Fibroblast of mammary gland (primary cell): ENCODE data around the gene PDE6D.

Experiments
- DNase-seq: peaks from one replicate; pipeline ENCODE4 v3.0.0-alpha.2; 2010; ENCODE audit warnings: low read depth
- H3K4me3 ChIP-seq: 2 replicates; pipeline ENCODE4 v1.5.1; 2011; ENCODE audit warnings: low read depth, mild to moderate bottlenecking, low read length, moderate library complexity; ENCODE audit not compliant: control insufficient read depth
- TF ChIP-seq, protein P1 (sequence below): conservative IDR thresholded peaks from 2 replicates; pipeline ENCODE4 v1.5.1; 2011; ENCODE audit warnings: low read depth, low read length, inconsistent platforms; ENCODE audit not compliant: control insufficient read depth, insufficient read depth

The PDE6D gene

DNA sequence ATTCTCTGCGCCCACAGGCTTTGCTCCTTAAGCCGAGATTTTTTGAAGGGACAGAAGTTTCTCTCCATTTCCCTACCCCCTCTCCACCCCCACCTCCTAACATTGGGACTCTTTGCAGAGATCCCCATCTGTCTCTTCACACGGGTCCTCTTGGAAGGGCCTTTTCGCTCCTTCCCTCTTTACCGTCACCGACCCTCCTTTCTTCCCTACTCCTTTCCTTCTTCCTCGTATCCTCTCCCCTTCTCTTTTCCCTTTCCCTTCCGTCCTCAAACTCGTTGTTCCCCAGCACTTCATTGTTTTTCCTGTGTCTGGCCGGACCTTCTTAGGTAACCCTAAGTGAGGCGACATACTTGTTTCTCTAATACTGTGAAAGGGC lies 5.8 kb upstream of the PDE6D start:
- DNase-seq, result no peak
- peak overlapping the region; percentile 88 for H3K4me3 ChIP-seq
- TF ChIP-seq, protein P1, sequence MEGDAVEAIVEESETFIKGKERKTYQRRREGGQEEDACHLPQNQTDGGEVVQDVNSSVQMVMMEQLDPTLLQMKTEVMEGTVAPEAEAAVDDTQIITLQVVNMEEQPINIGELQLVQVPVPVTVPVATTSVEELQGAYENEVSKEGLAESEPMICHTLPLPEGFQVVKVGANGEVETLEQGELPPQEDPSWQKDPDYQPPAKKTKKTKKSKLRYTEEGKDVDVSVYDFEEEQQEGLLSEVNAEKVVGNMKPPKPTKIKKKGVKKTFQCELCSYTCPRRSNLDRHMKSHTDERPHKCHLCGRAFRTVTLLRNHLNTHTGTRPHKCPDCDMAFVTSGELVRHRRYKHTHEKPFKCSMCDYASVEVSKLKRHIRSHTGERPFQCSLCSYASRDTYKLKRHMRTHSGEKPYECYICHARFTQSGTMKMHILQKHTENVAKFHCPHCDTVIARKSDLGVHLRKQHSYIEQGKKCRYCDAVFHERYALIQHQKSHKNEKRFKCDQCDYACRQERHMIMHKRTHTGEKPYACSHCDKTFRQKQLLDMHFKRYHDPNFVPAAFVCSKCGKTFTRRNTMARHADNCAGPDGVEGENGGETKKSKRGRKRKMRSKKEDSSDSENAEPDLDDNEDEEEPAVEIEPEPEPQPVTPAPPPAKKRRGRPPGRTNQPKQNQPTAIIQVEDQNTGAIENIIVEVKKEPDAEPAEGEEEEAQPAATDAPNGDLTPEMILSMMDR, result no peak

- TF ChIP-seq, protein P1, result peak; percentile 50
Observed at GRCh38 chr2:231786177-231786916, 5.3 kb upstream of the PDE6D start, which contains the start of gene COPS7B. TSS of gene COPS7B (plus strand) at chr2:231786445. CDS start at chr2:231788571, 2,126 bp downstream.

DNA sequence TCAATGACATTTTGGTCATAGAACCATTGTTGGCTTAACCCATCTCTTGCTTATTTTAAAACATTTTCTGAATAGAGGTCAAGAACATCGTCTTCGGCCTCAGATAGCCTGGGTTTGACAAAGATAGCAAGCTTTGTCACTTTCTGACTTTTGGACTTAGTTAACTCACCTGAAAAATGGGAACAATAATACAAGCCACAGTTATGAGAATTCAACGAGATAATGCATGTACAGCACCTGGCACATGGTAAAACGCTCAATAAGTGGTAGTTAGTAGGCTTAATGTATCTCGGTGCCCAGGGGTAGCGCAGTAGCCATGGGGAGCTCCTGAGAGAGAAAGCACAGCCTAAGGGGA lies 4.7 kb upstream of the PDE6D start:
- H3K4me3 ChIP-seq, result peak overlapping the region; percentile 88
- TF ChIP-seq, protein P1, result no peak
- no peak for DNase-seq

More at GRCh38 chr2:231786177-231786916, 5.3 kb upstream of the PDE6D start, which contains the start of gene COPS7B:
- peak within 1 kb of the TSS; percentile 88 for H3K4me3 ChIP-seq
- peak; percentile 75 for DNase-seq

GRCh38 chr2:231785413-231785812 lies 4.3 kb upstream of the PDE6D start:
- TF ChIP-seq, protein P1, result no peak
- no peak overlapping the region for H3K4me3 ChIP-seq
- no peak for DNase-seq

DNA sequence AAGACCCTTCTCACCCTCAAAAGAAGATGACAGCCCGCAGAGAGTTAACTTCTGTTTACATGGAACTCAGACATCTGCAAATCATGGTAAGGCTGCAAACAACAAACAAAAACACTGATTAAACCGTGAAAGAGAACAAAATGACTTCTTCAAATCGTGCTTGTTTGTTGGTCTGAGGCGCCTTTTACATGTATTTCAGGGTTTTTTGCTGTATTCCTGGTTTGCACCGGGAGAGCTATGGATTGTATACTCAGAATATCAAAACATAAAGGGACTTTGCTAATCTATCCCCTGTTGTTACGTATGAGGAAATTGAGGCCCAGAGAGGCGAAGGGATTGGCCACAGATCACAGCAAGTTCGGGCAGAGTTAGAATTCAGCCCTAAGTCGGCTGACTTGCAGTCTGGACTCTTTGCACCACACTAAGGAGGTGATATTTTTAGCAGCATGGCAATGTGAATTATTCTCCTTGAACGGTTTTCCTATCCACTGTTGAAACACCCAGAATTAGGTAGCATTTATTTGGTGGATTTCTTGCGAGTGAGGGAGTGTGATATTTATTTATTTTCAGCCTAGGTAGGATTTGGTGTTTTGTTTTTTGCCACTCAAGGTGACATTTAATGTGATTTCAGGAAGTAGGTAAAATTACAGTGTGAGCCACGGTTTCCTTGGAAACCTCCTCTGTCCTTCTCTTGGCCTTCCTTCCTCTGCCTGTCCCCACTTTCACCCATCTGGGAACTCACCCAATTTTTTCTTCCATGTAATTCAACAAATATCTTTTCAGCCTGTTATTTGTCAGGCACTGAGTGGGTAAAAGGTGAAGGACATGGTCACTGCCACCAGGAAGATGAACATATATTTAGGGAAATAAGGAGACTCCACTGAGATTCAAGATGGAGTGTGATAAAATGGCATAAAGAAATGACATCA lies 980 bp upstream of the PDE6D start:
- DNase-seq, result peak; percentile 57
- H3K4me3 ChIP-seq, result peak overlapping the region; percentile 92
- TF ChIP-seq, protein P1, result no peak

GRCh38 chr2:231780123-231780908 lies 766 bp downstream of the PDE6D start:
- DNase-seq, result peak; percentile 5
- TF ChIP-seq, protein P1, result no peak
- peak overlapping the region; percentile 92 for H3K4me3 ChIP-seq
